Measurements from ENCODE around the gene ZFP36.

The ZFP36 gene

GRCh38 chr19:39385629-39386411, 20.8 kb upstream of the ZFP36 start:
- no peak for DNase-seq

DNA sequence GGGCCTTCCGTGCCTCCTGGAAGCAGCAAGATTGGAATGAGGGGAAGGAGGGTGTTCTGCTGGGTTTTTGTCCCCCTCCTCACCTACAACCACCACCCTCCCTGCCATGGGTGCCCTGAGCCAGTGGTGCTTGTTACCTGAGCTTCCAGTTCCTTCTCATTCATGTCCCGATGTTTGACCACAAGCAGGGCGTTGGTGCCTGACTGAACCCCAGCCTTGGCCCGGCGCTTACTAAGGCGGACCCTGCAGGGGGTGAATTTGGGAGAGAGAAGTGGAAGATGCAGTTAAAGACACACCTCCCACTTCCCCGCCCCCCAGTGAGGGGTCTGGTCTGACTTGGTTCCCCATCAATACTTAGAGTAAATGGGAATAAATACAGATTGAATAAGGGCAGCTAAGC, 20.1 kb upstream of the ZFP36 start:
- DNase-seq: no peak

GRCh38 chr19:39388657-39389056, 18.0 kb upstream of the ZFP36 start:
- no peak for DNase-seq

- DNase-seq: no peak
Measured at GRCh38 chr19:39389631-39390414, 16.8 kb upstream of the ZFP36 start.

GRCh38 chr19:39390451-39390750, 16.2 kb upstream of the ZFP36 start:
- DNase-seq: no peak

- DNase-seq: peak; percentile 99
Measured at GRCh38 chr19:39390751-39391437, 15.8 kb upstream of the ZFP36 start, which contains the start of the genes MED29 and PAF1. Gene MED29 (plus strand): TSS chr19:39391378. CDS start chr19:39391423, 45 bp downstream. Gene PAF1 (minus strand): TSS chr19:39391106. CDS start chr19:39390864, 242 bp downstream.

DNA sequence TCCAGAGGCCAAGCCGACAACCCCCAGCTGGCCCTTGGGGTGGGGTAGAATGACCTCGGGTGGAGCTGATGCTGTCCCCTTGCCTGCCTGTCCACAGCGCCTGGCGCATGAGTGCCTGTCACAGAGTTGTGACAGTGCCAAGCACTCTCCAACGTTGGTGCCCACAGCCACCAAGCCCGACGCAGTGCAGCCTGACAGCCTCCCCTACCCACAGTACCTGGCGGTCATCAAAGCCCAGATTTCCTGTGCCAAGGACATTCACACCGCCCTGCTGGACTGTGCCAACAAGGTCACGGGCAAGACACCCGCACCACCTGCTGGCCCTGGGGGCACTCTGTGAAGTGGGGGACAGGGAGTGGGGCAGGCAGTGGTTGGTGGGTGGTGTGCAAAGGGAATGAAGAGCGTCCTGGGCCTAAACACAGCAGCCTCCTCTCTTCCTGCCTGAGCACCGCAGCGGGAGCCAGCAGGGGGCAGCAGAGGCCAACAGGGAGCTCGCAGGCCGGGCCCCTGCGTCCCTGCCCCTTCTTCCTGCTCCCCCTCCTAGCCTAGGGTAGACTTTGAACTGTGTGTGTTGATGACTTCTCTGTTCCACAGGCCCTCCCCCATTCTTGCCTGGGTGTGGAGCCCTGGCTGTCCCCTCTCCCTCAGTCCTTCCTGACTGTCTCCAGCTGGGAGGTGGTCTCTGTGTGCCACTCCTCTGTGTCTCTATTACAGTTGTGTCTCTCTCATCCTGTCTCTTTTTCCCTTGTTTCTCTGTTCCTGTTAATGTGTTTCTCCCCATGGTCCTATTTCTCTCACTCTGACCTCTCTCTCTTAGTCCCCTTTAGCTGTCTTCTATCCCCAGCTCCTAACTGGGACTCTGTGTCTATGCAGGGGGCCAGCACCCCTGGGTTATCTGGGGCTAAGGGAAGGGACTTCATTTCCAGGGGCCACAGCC, 9.0 kb upstream of the ZFP36 start:
- peak; percentile 57 for DNase-seq

DNA sequence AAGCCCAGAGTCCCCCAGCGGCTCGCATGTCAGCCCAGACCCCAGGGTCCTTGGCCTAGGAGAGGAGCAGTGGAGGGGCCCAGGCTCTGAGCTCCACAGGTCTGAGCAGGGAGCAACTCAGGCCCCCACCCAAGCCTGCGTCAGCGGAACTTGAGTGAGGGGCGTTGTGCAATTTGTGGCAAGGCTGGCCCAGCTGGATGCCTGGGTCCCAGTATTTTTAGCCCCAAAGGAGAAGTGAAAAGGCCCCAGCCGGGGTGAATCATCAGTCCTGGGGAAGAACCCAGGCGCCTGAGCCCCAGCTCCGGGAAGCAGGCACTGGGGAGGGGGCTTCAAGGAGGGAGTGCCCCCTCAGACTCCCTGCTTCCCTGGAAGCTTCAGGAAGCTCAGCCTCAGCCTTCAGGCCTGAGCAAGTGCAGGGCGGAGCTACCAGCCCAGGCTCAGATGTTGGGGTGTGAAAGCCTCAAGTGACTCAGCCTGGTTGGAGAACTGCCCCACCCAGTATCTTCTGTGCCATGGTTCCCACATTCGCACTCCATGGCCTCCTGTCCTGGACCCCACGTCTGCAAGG, 8.3 kb upstream of the ZFP36 start:
- DNase-seq: no peak

GRCh38 chr19:39399668-39400050, 7.0 kb upstream of the ZFP36 start:
- DNase-seq: no peak

- no peak for DNase-seq
Measured at GRCh38 chr19:39400061-39400460, 6.6 kb upstream of the ZFP36 start.

DNA sequence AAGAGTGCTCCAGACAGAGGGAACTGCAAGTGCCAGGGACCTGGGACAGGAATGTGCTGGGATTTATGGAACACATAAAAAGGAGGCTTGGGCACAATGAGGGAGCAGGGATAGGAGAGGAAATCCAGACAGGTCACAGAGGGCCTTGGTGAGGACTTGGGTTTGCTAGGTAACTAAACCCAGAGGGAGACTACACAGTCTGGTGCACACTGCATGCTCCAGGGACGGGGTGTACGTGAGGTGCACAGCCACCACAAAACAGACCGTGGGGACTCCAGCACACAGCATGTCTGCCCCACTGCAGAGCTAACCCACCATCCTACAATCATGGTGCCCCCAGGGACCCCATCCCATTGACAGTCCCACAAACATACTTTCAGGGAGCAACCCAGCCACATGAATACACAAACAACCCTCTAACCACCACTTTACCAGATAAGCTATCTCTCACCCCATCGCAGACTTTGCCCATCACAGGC, 5.5 kb upstream of the ZFP36 start:
- no peak for DNase-seq

- no peak for DNase-seq
Measured at GRCh38 chr19:39401549-39402345, 4.9 kb upstream of the ZFP36 start.

- DNase-seq: peak; percentile 48
Measured at GRCh38 chr19:39402346-39403300, 4.0 kb upstream of the ZFP36 start.

DNA sequence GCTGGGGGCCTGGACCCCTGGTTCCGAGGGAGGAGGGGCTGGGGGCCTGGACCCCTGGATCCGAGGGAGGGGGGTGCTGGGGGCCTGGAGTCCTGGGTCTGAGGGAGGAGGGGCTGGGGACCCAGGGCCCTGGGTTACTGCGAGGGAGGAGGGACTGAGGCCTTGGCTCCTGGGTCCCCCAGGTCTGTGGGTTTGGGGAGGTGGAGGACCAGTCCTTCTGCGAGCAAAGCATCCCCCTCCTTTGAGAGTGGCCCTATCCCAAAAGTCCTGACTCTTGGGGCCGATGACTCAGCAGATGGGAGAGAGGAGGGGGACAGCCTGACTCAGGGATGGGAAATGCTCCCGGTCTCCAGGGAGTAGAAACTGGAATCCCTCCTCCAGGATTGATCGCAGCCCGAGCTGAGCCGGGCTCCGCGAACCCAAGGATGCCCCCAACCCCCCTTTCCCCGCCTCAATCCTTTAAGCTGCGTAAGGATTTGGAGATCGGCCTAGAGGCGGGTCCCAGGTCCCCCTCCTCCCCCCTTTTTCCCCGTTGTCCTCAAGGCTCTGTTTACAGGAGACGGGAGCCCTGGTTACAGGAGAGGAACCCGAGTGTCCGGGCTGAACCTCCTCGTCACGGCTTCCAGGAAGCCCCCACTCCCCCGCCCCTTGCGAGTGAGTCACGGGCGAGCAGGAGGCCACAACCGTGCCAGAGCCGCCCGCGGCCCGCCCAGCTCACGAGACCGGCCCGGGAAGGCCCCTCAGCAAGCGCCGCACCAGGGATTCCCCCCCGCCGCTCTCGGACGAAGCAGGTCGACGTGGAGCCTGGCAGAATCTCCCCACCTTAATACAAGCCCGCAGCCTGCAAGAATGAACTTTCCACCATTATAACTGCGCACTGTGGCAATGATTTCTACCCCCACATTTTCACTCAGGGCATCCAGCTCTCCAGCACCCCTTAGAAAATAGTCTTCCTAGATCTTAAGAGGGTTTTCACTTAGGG, 3.0 kb upstream of the ZFP36 start:
- DNase-seq: no peak

GRCh38 chr19:39405261-39405957, 1.2 kb upstream of the ZFP36 start:
- no peak for DNase-seq

GRCh38 chr19:39405958-39406655, 540 bp upstream of the ZFP36 start:
- no peak for DNase-seq

DNA sequence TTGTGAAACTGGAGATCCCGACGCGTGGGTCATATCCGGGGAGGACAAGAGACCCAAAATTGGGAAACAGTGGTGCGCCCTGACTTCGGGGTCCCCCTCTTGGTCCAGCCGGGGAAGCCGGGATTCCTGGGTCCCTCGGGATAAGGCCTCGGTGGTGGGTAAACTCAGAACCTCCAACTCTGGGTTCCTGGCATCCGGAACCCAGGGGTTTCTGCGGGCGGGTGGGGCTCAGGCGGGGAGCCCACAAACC, 688 bp downstream of the ZFP36 start:
- DNase-seq: no peak

Data from NCI-H2029 treated with DMSO at 0.1 percent for 48 hours (cell line).